GM23338 (cell line): ENCODE results near the gene STARD13. TPM values are rescaled to one million over a fixed set of nuclear protein-coding genes. Genes with fewer than 3 reads are reported as not detected.

Source experiments
- ATAC-seq: fragments of 200-7000 bp; cut with Tn5 transposase; 3 replicates; pipeline ENCODE4 v1.9.1; 2020
- DNase-seq: peaks from one replicate; pipeline ENCODE4 v3.0.0-alpha.2; 2015; ENCODE audit warnings: low spot score
- H2AFZ ChIP-seq: fragments of 200-600 bp; sonication (generic); 2 replicates; pipeline ENCODE4 v1.8.0; 2016; ENCODE audit warnings: antibody characterized with exemption, mild to moderate bottlenecking, moderate library complexity
- H3F3A ChIP-seq: fragments of 200-600 bp; sonication (generic); replicated peaks from 2 replicates; pipeline ENCODE4 v1.8.0; 2017; ENCODE audit warnings: antibody characterized with exemption, mixed run types, low read depth
- H3K27ac ChIP-seq: fragments of 200-600 bp; sonication (generic); 2 replicates; pipeline ENCODE4 v1.6.1; 2016; ENCODE audit warnings: low read depth
- H3K27me3 ChIP-seq: fragments of 200-600 bp; sonication (generic); 2 replicates; pipeline ENCODE4 v1.8.0; 2016; ENCODE audit warnings: mild to moderate bottlenecking, mixed run types, moderate library complexity; ENCODE audit not compliant: insufficient read depth
- H3K36me3 ChIP-seq: fragments of 200-600 bp; sonication (generic); 2 replicates; pipeline ENCODE4 v1.8.0; 2016; ENCODE audit warnings: mild to moderate bottlenecking; ENCODE audit not compliant: insufficient read depth
- H3K4me1 ChIP-seq: fragments of 200-600 bp; sonication (generic); 2 replicates; pipeline ENCODE4 v1.8.0; 2016; ENCODE audit warnings: mild to moderate bottlenecking, moderate library complexity; ENCODE audit not compliant: insufficient read depth
- H3K4me2 ChIP-seq: fragments of 200-600 bp; sonication (generic); 2 replicates; pipeline ENCODE4 v1.7.1; 2017; ENCODE audit warnings: mixed run types
- H3K4me3 ChIP-seq: fragments of 200-600 bp; sonication (generic); 2 replicates; pipeline ENCODE4 v1.6.1; 2016; ENCODE audit warnings: mixed run types
- H3K79me2 ChIP-seq: fragments of 200-600 bp; sonication (generic); replicated peaks from 2 replicates; pipeline ENCODE4 v1.8.0; 2017; ENCODE audit warnings: mild to moderate bottlenecking; ENCODE audit not compliant: insufficient read depth
- H3K9me2 ChIP-seq: fragments of 200-600 bp; sonication (generic); 2 replicates; pipeline ENCODE4 v1.8.0; 2017; ENCODE audit not compliant: insufficient read depth
- H4K20me1 ChIP-seq: fragments of 200-600 bp; sonication (generic); replicated peaks from 2 replicates; pipeline ENCODE4 v1.8.0; 2017; ENCODE audit warnings: mild to moderate bottlenecking; ENCODE audit not compliant: insufficient read depth
- H3K27ac Mint-ChIP-seq: 2 replicates; pipeline ENCODE4 v1.8.0; 2020; ENCODE audit warnings: inconsistent platforms, mild to moderate bottlenecking, moderate library complexity, mixed read lengths
- H3K27me3 Mint-ChIP-seq: 3 replicates; pipeline ENCODE4 v1.8.0; 2022; ENCODE audit warnings: low read depth, mild to moderate bottlenecking, moderate library complexity, mixed read lengths, inconsistent platforms; ENCODE audit not compliant: insufficient read depth, poor library complexity
- H3K36me3 Mint-ChIP-seq: 3 replicates; pipeline ENCODE4 v1.8.0; 2021; ENCODE audit warnings: low read depth, mild to moderate bottlenecking, inconsistent platforms, moderate library complexity, mixed read lengths
- H3K4me1 Mint-ChIP-seq: 3 replicates; pipeline ENCODE4 v1.8.0; 2020; ENCODE audit warnings: mild to moderate bottlenecking, inconsistent platforms, mixed read lengths
- H3K4me3 Mint-ChIP-seq: 3 replicates; pipeline ENCODE4 v1.8.0; 2021; ENCODE audit warnings: moderate library complexity, mild to moderate bottlenecking, inconsistent platforms, mixed read lengths
- H3K9me3 Mint-ChIP-seq: 3 replicates; pipeline ENCODE4 v1.8.0; 2020; ENCODE audit warnings: moderate library complexity, mild to moderate bottlenecking, inconsistent platforms, mixed read lengths
- CREB1 ChIP-seq: fragments of 250-450 bp; sonication (Bioruptor Pico); IDR thresholded peaks from 2 replicates; pipeline ENCODE4 v1.5.0; 2020; ENCODE audit warnings: low read depth, mild to moderate bottlenecking, moderate library complexity
- ETS1 ChIP-seq: IDR thresholded peaks from 2 replicates; pipeline ENCODE4 v1.6.1; 2016; ENCODE audit warnings: antibody characterized with exemption
- EZH2 ChIP-seq: fragments of 200-600 bp; sonication (generic); IDR thresholded peaks from one replicate; pipeline ENCODE4 v1.8.0; 2017; ENCODE audit warnings: antibody characterized with exemption, mild to moderate bottlenecking, low read depth; ENCODE audit not compliant: unreplicated experiment
- EZH2phosphoT487 ChIP-seq: fragments of 200-600 bp; sonication (generic); IDR thresholded peaks from one replicate; pipeline ENCODE4 v1.8.1; 2018; ENCODE audit warnings: antibody characterized with exemption; ENCODE audit not compliant: unreplicated experiment
- JUNB ChIP-seq: IDR thresholded peaks from one replicate; pipeline ENCODE4 v1.6.1; 2016; ENCODE audit warnings: antibody characterized with exemption; ENCODE audit not compliant: unreplicated experiment
- NANOG ChIP-seq: IDR thresholded peaks from 2 replicates; pipeline ENCODE4 v1.6.1; 2016; ENCODE audit warnings: antibody characterized with exemption, borderline replicate concordance
- POLR2AphosphoS5 ChIP-seq: IDR thresholded peaks from 2 replicates; pipeline ENCODE4 v1.6.1; 2016; ENCODE audit warnings: antibody characterized with exemption, low read depth
- STAT1 ChIP-seq: IDR thresholded peaks from one replicate; pipeline ENCODE4 v1.6.1; 2016; ENCODE audit warnings: antibody characterized with exemption; ENCODE audit not compliant: unreplicated experiment
- ZNF331 ChIP-seq: fragments of 250-450 bp; sonication (Bioruptor Pico); IDR thresholded peaks from 2 replicates; pipeline ENCODE4 v1.5.0; 2020; ENCODE audit warnings: low read depth, mild to moderate bottlenecking, moderate library complexity
- ZNF462 ChIP-seq: fragments of 250-450 bp; sonication (Bioruptor Pico); IDR thresholded peaks from 2 replicates; pipeline ENCODE4 v1.5.0; 2020; ENCODE audit warnings: mild to moderate bottlenecking, moderate library complexity
- polyA plus RNA-seq: library from polyadenylated mRNA; unstranded; fragments of >200 nt; fragmentation: Nextera tagmentation; extraction: Ambion mirVana; gene quantifications from 2 replicates; pipeline ENCODE4 v1.2.1, GENCODE V29; 2016
- total RNA-seq: library from RNA; depleted of rRNA; stranded (reverse); fragments of >200 nt; shearing (Covaris generic); gene quantifications from 2 replicates; pipeline ENCODE4 v1.2.3, GENCODE V29; 2014
- TF ChIP-seq, protein P1 (sequence below): IDR thresholded peaks from one replicate; pipeline ENCODE4 v1.6.1; 2018; ENCODE audit warnings: antibody characterized with exemption; ENCODE audit not compliant: unreplicated experiment
- TF ChIP-seq, protein P2 (sequence below), 2 experiments: fragments of 200-600 bp in 1 of 2; sonication (generic) in 1 of 2; conservative IDR thresholded peaks; 2 replicates each; pipeline versions ENCODE4 v1.5.1 to v1.6.1; 2016 to 2017; ENCODE audit warnings: antibody characterized with exemption in 2 of 2, low read depth in 2 of 2, mild to moderate bottlenecking in 2 of 2, moderate library complexity in 1 of 2

Gene STARD13
- total and polyA plus RNA-seq, 2 experiments from 2014 or later = 3.2 to 5.2 TPM

GRCh38 chr13:33278913-33279312 lies 6.6 kb downstream of the STARD13 start:
- Histone ChIP-seq H3K4me1 (0 out of 2 replicates have a peak, but pooled peaks cover 2% of the 10 kb centered on the region), H3K36me3 (no peaks in the 10 kb centered on the region), H3K4me2 (no peak overlapping the region), H3K27ac (no peak overlapping the region), H3K9me2 (0 out of 2 replicates have a peak, but pooled peaks cover 8% of the 10 kb centered on the region), H3F3A (no peaks in the 10 kb centered on the region), H3K27me3 (no peaks in the 10 kb centered on the region), H4K20me1 (no peaks in the 10 kb centered on the region), H3K79me2 (no peaks in the 10 kb centered on the region), H3K4me3 (no peak overlapping the region), H2AFZ (no peak overlapping the region)
- ATAC-seq = no peak
- DNase-seq = no peak
- Mint-ChIP-seq H3K36me3 (no peaks in the 10 kb centered on the region), H3K27ac (no peak overlapping the region), H3K9me3 (no peaks in the 10 kb centered on the region), H3K4me1 (peaks cover 16% of the 10 kb centered on the region; the same call in 2 of the 3 replicates), H3K4me3 (no peak overlapping the region), H3K27me3 (peaks cover 2% of the 10 kb centered on the region)
- TF ChIP-seq EZH2 (no peak), CREB1 (no peak), ZNF331 (CRISPR knock-in tag) (no peak), EZH2phosphoT487 (no peak), POLR2AphosphoS5 (no peak), ZNF462 (CRISPR knock-in tag) (no peak), JUNB (no peak), ETS1 (no peak), STAT1 (no peak), NANOG (no peak)
- TF ChIP-seq, protein P1, sequence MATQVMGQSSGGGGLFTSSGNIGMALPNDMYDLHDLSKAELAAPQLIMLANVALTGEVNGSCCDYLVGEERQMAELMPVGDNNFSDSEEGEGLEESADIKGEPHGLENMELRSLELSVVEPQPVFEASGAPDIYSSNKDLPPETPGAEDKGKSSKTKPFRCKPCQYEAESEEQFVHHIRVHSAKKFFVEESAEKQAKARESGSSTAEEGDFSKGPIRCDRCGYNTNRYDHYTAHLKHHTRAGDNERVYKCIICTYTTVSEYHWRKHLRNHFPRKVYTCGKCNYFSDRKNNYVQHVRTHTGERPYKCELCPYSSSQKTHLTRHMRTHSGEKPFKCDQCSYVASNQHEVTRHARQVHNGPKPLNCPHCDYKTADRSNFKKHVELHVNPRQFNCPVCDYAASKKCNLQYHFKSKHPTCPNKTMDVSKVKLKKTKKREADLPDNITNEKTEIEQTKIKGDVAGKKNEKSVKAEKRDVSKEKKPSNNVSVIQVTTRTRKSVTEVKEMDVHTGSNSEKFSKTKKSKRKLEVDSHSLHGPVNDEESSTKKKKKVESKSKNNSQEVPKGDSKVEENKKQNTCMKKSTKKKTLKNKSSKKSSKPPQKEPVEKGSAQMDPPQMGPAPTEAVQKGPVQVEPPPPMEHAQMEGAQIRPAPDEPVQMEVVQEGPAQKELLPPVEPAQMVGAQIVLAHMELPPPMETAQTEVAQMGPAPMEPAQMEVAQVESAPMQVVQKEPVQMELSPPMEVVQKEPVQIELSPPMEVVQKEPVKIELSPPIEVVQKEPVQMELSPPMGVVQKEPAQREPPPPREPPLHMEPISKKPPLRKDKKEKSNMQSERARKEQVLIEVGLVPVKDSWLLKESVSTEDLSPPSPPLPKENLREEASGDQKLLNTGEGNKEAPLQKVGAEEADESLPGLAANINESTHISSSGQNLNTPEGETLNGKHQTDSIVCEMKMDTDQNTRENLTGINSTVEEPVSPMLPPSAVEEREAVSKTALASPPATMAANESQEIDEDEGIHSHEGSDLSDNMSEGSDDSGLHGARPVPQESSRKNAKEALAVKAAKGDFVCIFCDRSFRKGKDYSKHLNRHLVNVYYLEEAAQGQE = no peak
- TF ChIP-seq, protein P2, sequence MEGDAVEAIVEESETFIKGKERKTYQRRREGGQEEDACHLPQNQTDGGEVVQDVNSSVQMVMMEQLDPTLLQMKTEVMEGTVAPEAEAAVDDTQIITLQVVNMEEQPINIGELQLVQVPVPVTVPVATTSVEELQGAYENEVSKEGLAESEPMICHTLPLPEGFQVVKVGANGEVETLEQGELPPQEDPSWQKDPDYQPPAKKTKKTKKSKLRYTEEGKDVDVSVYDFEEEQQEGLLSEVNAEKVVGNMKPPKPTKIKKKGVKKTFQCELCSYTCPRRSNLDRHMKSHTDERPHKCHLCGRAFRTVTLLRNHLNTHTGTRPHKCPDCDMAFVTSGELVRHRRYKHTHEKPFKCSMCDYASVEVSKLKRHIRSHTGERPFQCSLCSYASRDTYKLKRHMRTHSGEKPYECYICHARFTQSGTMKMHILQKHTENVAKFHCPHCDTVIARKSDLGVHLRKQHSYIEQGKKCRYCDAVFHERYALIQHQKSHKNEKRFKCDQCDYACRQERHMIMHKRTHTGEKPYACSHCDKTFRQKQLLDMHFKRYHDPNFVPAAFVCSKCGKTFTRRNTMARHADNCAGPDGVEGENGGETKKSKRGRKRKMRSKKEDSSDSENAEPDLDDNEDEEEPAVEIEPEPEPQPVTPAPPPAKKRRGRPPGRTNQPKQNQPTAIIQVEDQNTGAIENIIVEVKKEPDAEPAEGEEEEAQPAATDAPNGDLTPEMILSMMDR (conservative IDR thresholded peaks at IDR 0.05; ENCODE audit: low read depth in 2 of 2) = no peak
